Measurements from ENCODE around the gene STC2. TPM values are rescaled to one million over a fixed set of nuclear protein-coding genes. Genes with fewer than 3 reads are reported as not detected.
A peak's percentile ranks its signal among the peaks of the same experiment; 100 is the strongest.

STC2 gene
- total RNA-seq, 2 donors from 2014 or later, result not detected

DNA sequence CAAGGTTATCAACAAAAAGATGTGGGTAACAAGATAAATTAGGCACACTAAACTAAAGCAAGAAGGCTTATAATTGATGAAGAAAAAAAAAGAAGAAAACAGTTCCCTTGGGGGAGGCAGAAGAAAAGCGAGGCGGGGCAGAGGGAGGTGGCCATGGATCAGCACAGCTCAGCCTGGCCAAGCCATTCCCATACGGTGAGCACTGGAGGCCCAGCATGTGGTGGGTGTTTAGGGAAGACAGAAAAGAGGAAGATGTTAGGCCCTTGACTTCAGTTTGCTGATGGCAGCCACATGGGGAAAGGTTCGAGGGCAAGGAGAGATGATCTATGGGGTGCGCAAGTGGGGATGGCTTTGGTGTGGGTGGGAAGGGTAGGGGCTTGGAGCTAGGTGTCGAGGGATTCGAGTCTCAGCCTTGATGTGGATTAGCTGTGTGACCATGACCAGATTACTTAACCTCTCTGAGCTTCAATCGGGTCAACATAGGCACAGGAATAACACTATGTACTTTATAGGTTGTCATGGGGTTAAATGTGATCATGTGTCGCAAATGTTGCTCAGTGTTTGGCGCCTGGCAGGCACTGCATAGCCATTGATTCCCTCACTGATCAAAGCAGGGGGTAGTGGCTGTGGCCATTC is 10.3 kb upstream of the STC2 start:
- no peaks in the 10 kb centered on the region for H3K9me3 ChIP-seq (ENCODE audit: control insufficient read depth, low read length, poor library complexity, severe bottlenecking)
- peaks cover 2% of the 10 kb centered on the region for H3K4me1 Mint-ChIP-seq
- H3K4me3 Mint-ChIP-seq, result no peak overlapping the region
- peaks cover 68% of the 10 kb centered on the region for H3K27me3 Mint-ChIP-seq
- H3K36me3 Mint-ChIP-seq (ENCODE audit: low read depth), result peaks cover 3% of the 10 kb centered on the region
- ATAC-seq (no peak), DNase-seq (no peak)
- H3K27ac Mint-ChIP-seq, result no peak overlapping the region

DNA sequence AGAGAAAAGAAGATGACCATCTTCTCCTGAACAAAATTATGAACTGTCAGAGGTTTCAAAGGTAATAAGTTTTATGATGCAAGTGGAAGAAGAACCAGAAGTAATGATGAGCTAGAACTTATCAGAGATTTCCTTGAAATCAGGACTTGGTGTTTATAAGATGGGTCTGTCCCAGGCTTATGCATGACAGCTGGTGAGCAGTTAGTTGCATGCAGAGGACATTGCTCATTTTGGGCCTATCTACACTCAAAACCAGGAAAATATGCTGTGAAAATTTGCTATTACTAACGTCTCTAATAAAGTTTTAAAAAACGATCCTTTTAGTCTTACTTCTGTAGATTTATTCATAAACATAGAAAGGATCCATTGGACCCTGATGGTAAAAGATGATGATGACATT is 6.6 kb upstream of the STC2 start:
- H3K9me3 ChIP-seq (ENCODE audit: control insufficient read depth, low read length, poor library complexity, severe bottlenecking), result no peaks in the 10 kb centered on the region
- ATAC-seq (no peak), DNase-seq (no peak)
- no peak overlapping the region for H3K4me3 Mint-ChIP-seq
- H3K27ac Mint-ChIP-seq, result no peak overlapping the region
- H3K36me3 Mint-ChIP-seq (ENCODE audit: low read depth), result peaks cover 3% of the 10 kb centered on the region
- peaks cover 4% of the 10 kb centered on the region for H3K4me1 Mint-ChIP-seq
- H3K27me3 Mint-ChIP-seq, result peaks cover 69% of the 10 kb centered on the region

DNA sequence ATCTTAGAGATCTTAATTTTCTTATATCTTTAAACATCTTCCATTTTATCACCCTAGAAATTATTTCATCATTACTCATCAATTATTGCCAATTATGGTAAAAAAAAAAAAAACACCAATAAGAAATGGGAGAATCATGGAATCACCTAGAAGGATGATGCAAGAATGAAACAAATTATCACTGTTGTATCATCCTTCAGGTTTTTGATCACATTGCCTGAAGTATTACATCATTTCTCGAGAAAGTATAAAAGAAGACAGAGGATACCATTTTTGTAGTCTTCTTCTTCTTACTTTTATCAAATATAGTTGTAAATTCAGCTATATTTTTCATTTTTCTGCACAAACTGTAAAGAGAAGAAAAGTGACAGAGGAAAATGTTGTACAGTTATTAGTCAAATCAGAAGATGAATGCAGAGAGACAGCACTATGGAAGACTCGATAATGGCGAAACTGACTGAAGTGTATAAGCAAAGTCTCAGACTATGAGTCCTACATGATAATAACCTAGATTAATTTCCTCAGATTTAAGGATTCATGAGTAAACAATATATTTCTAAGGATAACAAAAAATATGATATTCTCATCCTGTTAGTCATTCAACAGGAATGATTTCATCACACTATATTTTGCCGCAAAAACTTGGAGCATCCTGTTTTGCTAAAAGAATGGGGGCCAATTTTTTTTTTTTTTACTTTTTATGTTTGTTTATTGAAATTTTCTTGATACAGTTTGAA is 5.9 kb upstream of the STC2 start:
- ATAC-seq (no peak), DNase-seq (no peak)
- H3K4me3 Mint-ChIP-seq, result no peak overlapping the region
- H3K4me1 Mint-ChIP-seq, result peaks cover 4% of the 10 kb centered on the region
- H3K9me3 ChIP-seq (ENCODE audit: control insufficient read depth, low read length, poor library complexity, severe bottlenecking), result no peaks in the 10 kb centered on the region
- peaks cover 3% of the 10 kb centered on the region for H3K36me3 Mint-ChIP-seq (ENCODE audit: low read depth)
- no peak overlapping the region for H3K27ac Mint-ChIP-seq
- peaks cover 63% of the 10 kb centered on the region for H3K27me3 Mint-ChIP-seq

DNA sequence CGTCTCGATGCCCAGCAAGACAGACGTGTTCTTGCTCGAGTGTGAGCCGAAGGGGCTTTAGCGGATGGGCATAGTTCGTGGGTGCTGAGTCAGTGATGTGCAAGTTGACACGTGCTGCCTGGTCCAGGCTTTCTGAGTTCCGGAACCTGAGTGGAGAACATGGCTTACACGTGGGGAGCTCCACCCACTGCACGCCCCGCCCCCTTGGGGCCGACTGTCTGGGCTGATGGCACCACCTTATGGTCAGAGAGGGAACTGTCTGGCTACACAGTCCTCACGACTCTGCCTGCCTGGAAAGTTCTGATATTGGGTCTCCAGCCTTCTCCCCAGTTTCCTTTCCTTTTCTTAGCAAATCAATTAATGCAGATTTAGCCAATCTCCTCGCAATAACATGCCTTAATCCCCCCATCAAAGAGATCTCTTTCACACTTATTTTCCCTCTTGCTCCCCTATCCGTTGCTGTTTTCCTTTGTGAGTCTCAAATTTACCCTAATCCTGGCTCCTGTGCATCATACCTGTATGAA is 3.8 kb upstream of the STC2 start:
- Mint-ChIP-seq H3K4me1 (peaks cover 16% of the 10 kb centered on the region), H3K27ac (no peak overlapping the region), H3K4me3 (no peak overlapping the region), H3K36me3 (ENCODE audit: low read depth) (peaks cover 7% of the 10 kb centered on the region), H3K27me3 (peaks cover 68% of the 10 kb centered on the region)
- peak; percentile 41 to 48 (median 44) for DNase-seq
- no peaks in the 10 kb centered on the region for H3K9me3 ChIP-seq (ENCODE audit: control insufficient read depth, low read length, poor library complexity, severe bottlenecking)
- peak; percentile 95 for ATAC-seq

DNA sequence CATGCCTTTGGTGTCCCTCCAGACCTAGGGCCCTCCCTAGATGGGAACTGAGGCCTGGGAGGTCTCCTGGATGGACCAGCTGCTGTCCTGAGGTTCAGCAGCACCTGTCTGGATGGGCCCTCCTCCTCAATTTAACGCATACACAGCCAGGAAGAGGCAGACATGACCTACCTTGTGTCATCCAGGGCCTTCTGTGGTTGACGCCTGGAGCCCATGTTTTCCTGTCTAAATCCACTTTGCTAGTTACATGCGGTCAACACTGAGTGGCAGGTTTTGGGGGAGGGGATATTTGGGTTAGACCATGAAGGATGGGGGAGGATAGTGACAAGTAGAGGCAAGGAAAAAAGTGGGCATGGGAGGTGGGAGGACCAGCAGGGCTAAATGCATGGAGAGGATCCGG is 3.1 kb upstream of the STC2 start:
- Mint-ChIP-seq H3K4me1 (peaks cover 16% of the 10 kb centered on the region), H3K27me3 (peaks cover 68% of the 10 kb centered on the region), H3K27ac (no peak overlapping the region), H3K4me3 (no peak overlapping the region), H3K36me3 (ENCODE audit: low read depth) (peaks cover 7% of the 10 kb centered on the region)
- ATAC-seq (no peak), DNase-seq (no peak)
- no peaks in the 10 kb centered on the region for H3K9me3 ChIP-seq (ENCODE audit: control insufficient read depth, low read length, poor library complexity, severe bottlenecking)

DNA sequence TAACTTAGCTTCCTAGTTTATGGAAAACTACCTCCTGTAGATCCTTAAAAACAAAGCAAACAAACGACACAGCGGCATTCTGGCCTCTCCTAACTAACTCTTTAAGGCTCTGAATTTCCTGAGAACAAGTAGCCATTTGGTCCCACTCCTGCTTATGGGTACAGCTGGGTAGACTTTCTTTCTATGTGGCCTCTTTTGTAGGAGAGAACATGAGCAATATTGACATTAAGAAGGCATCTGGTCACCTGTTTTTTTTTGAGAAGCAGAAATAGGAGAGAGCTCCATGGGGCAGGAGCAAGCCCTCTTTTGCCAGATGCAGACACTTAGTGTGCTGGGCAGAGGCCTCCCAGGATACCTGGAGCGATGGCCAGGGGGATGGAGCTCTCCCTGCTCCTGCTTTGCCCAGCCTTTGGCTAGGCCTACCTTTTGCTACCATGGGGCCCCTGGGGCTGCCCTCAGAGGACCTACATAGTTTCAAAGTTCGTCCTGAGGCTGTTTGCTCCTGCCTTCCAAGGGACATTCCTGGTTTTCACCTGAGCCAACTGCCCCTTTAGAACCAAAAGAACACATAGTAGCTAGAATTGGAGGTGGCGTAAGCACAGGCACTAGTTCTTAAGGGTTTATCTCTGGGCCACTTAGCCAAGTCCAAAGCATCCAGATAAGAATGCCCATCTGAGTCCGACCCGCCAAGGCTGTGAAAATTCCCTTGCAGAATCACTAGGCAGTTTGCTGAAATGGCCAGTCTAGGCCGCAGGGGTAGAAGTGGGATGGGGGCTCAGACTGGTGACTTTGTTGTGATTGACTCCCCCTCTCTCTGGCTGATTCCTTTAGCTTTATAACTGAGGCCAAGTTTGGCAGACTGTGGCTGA is 2.4 kb upstream of the STC2 start:
- H3K4me1 Mint-ChIP-seq, result peaks cover 16% of the 10 kb centered on the region
- H3K36me3 Mint-ChIP-seq (ENCODE audit: low read depth), result peaks cover 6% of the 10 kb centered on the region
- no peak overlapping the region for H3K27ac Mint-ChIP-seq
- peaks cover 68% of the 10 kb centered on the region for H3K27me3 Mint-ChIP-seq
- H3K9me3 ChIP-seq (ENCODE audit: control insufficient read depth, low read length, poor library complexity, severe bottlenecking), result no peaks in the 10 kb centered on the region
- DNase-seq (no peak), ATAC-seq (no peak)
- H3K4me3 Mint-ChIP-seq, result no peak overlapping the region

DNA sequence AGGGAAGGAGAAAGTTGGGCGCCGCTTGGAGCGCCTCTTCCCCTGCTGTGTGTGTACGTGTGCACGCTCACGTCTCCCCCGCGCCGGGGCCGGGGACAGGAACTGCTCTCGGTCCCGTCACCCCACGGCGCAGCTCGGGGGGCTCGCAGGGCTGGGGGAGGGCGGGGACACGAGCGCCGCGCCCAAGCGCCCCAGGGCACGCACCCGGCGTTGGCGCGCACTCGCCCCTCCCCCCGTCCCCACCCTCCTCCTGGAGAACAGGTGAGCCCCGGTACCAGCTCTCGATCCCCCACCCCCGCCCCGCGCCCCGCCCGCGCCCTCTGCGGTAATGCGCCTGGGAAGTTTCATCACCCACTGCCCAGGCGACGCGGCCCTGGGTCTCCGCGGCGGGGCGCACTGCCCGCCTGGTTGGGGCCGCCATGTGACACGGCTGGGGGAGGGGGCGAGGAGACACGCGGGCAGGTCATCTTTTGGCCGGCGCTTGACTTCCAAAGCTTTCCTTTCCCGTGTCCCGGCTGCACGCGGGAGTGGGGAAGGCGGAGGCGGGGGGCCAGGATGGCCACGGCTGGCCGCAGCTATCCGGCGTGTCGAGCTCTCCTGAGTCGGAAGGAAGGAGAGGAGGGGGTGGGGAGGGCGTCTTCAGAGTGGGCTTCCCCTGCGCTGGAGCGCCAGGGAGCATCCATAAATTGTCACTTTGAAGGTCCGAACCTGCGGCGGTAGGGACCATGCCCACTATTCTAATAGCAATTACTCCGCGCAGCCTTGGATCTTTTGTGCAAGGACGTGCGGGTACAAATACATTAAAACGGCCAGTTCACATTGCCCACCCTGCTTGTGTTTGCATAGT is 1.5 kb upstream of the STC2 start:
- peaks cover 4% of the 10 kb centered on the region for H3K36me3 Mint-ChIP-seq (ENCODE audit: low read depth)
- H3K9me3 ChIP-seq (ENCODE audit: control insufficient read depth, low read length, poor library complexity, severe bottlenecking), result no peaks in the 10 kb centered on the region
- peaks cover 21% of the 10 kb centered on the region for H3K4me1 Mint-ChIP-seq
- peaks cover 70% of the 10 kb centered on the region for H3K27me3 Mint-ChIP-seq
- no peak for ATAC-seq
- no peak overlapping the region for H3K27ac Mint-ChIP-seq
- DNase-seq, result no peak
- H3K4me3 Mint-ChIP-seq, result peak overlapping the region; percentile 62

DNA sequence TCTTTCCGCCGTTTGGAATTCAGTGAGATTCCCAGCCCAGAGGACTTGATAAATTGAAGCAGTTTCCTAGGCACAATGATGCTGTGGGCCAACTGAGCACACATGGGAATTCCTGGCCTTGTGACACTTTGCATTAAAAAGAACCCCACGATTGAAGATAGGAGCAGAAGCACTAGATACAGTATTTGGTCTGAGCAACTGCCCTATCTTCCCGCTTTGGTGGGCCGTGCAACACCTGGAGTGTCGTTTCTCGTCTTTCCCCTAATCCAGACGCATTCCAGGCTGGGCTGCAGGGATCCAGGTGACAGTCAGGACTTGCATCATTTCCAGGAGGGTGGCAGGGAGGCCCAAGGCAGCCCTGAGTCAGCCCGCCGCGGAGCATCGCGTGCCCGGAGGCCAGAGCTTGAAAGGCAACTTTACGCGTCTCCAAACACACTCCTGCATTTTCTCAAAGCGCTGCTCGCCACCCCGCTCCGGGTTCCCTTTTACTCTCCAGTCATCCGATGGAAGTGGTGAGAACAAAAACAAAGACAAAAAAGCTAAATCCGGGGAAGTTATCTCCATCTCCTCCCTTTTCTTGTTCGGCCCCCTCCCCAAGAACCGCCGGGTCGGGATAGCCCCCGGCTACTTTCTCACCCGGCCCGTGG is 753 bp upstream of the STC2 start:
- no peaks in the 10 kb centered on the region for H3K9me3 ChIP-seq (ENCODE audit: control insufficient read depth, low read length, poor library complexity, severe bottlenecking)
- H3K4me1 Mint-ChIP-seq, result peaks cover 25% of the 10 kb centered on the region
- peaks cover 75% of the 10 kb centered on the region for H3K27me3 Mint-ChIP-seq
- peak overlapping the region; percentile 62 for H3K4me3 Mint-ChIP-seq
- peaks cover 4% of the 10 kb centered on the region for H3K36me3 Mint-ChIP-seq (ENCODE audit: low read depth)
- no peak overlapping the region for H3K27ac Mint-ChIP-seq
- DNase-seq (no peak), ATAC-seq (no peak)

DNA sequence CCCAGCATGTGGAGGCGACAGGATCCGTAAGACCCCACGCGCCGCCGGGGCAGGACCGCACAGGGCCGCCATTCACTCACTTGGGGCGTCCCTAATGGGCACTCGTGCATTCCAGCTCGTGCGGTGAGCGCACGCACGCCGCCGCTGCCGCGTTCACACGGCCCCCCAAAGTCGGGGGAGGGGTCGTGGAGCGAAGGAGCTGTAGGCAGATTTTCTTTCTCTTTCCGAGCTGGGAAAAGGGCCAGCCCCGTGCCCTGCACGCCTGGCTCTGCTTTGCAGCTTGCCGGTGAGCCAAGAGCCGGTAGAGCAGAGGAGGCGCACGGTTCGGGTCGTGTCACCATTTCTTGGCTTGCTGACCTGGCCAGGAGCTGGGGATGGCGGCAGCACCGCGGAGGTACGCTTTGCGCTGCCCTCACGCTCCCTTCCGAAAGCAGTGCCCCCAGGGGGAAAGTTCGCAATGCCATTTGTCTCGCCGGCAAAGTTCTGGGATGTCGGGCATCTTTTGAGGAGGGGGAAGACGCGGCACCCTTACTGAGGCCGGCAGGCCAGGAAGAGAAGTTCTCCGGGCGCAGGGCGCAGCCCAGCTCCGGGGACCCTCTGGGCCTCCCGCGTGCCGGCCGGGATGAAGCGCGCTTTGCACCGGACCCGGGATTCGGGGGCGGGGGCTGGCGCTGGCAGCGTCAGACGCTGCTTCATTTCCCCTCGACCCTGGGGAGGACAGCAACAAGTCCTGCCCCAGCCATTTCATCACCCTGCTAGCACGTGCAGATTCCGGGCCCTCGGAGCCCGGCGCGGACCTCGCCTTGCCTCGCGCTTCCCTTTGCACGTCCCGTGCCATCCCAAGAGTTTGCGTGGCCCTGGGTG is 898 bp downstream of the STC2 start:
- ATAC-seq, result no peak
- Mint-ChIP-seq H3K4me1 (peaks cover 28% of the 10 kb centered on the region), H3K4me3 (peak overlapping the region; percentile 12)

DNA sequence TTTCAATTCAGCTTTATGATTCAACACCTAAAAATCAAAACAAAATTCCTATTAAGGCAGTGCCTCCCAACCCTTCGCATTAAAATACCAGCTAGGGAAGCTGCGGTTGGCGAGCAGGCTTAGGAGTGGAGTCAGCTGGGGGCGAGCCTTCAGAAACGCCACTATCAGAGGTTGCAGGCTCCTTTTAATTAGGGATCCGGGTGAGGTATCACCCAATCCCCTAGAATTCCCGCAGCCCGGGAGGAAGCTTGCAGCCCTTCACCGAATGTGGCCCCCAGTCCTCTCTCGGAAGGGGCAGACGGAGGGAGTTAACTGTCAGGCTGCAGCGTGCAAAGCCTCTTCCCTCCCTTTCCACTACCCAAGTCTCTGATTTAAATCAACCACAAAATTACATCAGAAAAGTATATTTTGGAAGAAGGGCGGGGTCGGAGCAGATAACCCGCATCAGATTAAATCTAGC is 1.7 kb downstream of the STC2 start:
- Mint-ChIP-seq H3K36me3 (ENCODE audit: low read depth) (peaks cover 4% of the 10 kb centered on the region), H3K4me1 (peaks cover 28% of the 10 kb centered on the region), H3K4me3 (no peak overlapping the region), H3K27ac (no peak overlapping the region), H3K27me3 (peaks cover 75% of the 10 kb centered on the region)
- no peak for DNase-seq
- H3K9me3 ChIP-seq (ENCODE audit: control insufficient read depth, low read length, poor library complexity, severe bottlenecking), result no peaks in the 10 kb centered on the region
- ATAC-seq, result no peak

More for the DNA sequence above, 898 bp downstream of the STC2 start:
- H3K9me3 ChIP-seq (ENCODE audit: control insufficient read depth, low read length, poor library complexity, severe bottlenecking), result no peaks in the 10 kb centered on the region
- DNase-seq, result no peak
- Mint-ChIP-seq H3K27ac (no peak overlapping the region), H3K36me3 (ENCODE audit: low read depth) (peaks cover 4% of the 10 kb centered on the region), H3K27me3 (peaks cover 79% of the 10 kb centered on the region)

DNA sequence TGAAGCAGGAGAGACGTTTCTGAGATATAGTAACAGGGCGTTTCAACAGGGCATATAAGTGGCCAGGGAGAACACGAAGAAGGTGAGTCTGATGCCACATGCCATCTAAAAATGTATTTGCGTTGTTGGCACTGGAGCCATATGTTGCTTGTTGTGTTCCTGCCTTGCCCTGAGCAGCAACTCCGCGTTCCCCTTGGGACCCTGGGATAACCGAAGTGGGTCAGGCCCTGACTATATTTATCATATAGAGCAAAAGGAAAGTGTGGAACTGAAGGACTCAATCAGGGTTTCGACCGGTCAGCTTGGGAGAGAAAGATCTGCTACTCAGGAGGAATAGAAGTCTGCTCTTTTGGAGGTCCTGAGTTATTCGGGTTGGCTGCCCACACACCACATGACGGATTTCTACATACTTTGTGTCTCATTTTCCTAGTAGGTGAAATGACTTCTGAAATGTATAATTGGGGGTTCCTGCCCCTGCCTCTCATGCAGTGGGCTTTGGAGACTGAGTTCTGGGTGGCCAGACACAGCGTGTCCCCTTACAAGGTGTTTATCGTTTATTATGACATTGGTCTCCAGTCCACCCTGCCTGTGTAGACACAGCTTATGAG is 3.0 kb downstream of the STC2 start:
- Mint-ChIP-seq H3K27me3 (peaks cover 73% of the 10 kb centered on the region), H3K27ac (no peak overlapping the region), H3K4me1 (peaks cover 28% of the 10 kb centered on the region), H3K36me3 (ENCODE audit: low read depth) (peaks cover 5% of the 10 kb centered on the region), H3K4me3 (no peak overlapping the region)
- ATAC-seq (no peak), DNase-seq (no peak)
- H3K9me3 ChIP-seq (ENCODE audit: control insufficient read depth, low read length, poor library complexity, severe bottlenecking), result no peaks in the 10 kb centered on the region

Measured in T-helper 17 cell (primary cell).